Trophoblast cell (in vitro differentiated cells and primary cell): Measurements from ENCODE around the gene DNASE1L2.
A peak's percentile ranks its signal among the peaks of the same experiment; 100 is the strongest.
"Not testable (repeated sequence)": the region's sequence is repeated elsewhere in the genome, so short reads cannot be mapped to it uniquely, and the experiment has no call there.

ENCODE experiments used
- DNase-seq, 2 donors: peaks; one replicate each; pipeline ENCODE4 v3.0.0-alpha.2; 2016
- H2AFZ ChIP-seq: 2 replicates; pipeline ENCODE4 v1.6.1; 2013; ENCODE audit warnings: low read length, moderate library complexity, mild to moderate bottlenecking; ENCODE audit not compliant: insufficient read depth, poor library complexity
- H2AK5ac ChIP-seq: 2 replicates; pipeline ENCODE4 v1.6.1; 2013; ENCODE audit warnings: mild to moderate bottlenecking, low read length
- H2BK120ac ChIP-seq: 2 replicates; pipeline ENCODE4 v1.6.1; 2013; ENCODE audit warnings: low read length, mild to moderate bottlenecking, moderate library complexity; ENCODE audit not compliant: insufficient read depth, poor library complexity
- H2BK12ac ChIP-seq: 2 replicates; pipeline ENCODE4 v1.6.1; 2013; ENCODE audit warnings: mild to moderate bottlenecking, low read length, moderate library complexity
- H2BK5ac ChIP-seq: 2 replicates; pipeline ENCODE4 v1.6.1; 2013; ENCODE audit warnings: low read length, low read depth, moderate library complexity, mild to moderate bottlenecking; ENCODE audit not compliant: poor library complexity
- H3K14ac ChIP-seq: 2 replicates; pipeline ENCODE4 v1.6.1; 2013; ENCODE audit warnings: mild to moderate bottlenecking, low read length
- H3K18ac ChIP-seq: 2 replicates; pipeline ENCODE4 v1.6.1; 2013; ENCODE audit warnings: mild to moderate bottlenecking, low read length
- H3K23ac ChIP-seq: 2 replicates; pipeline ENCODE4 v1.6.1; 2013; ENCODE audit warnings: low read length
- H3K27ac ChIP-seq: 2 replicates; pipeline ENCODE4 v1.5.1; 2013; ENCODE audit warnings: low read depth, mild to moderate bottlenecking, inconsistent platforms, low read length, moderate library complexity
- H3K27me3 ChIP-seq: 2 replicates; pipeline ENCODE4 v1.6.1; 2013; ENCODE audit warnings: inconsistent platforms, mild to moderate bottlenecking, low read length, moderate library complexity; ENCODE audit not compliant: insufficient read depth
- H3K36me3 ChIP-seq, 2 experiments: 1 replicate in 1 of 2; 2 replicates in 1 of 2; pipeline ENCODE4 v1.6.1; 2013; ENCODE audit warnings: low read length in 2 of 2, mild to moderate bottlenecking in 2 of 2, moderate library complexity in 1 of 2; ENCODE audit not compliant: insufficient read depth in 2 of 2, control insufficient read depth in 1 of 2
- H3K4ac ChIP-seq: 2 replicates; pipeline ENCODE4 v1.6.1; 2013; ENCODE audit warnings: low read depth, mild to moderate bottlenecking, low read length, moderate library complexity
- H3K4me1 ChIP-seq, 2 experiments: 1 replicate in 1 of 2; 2 replicates in 1 of 2; pipeline ENCODE4 v1.6.1; 2013; ENCODE audit warnings: low read length in 2 of 2, mild to moderate bottlenecking in 2 of 2, moderate library complexity in 1 of 2; ENCODE audit not compliant: insufficient read depth in 2 of 2, control insufficient read depth in 1 of 2
- H3K4me2 ChIP-seq: 2 replicates; pipeline ENCODE4 v1.6.1; 2013; ENCODE audit warnings: inconsistent platforms, mild to moderate bottlenecking, low read length, moderate library complexity
- H3K4me3 ChIP-seq: 2 replicates; pipeline ENCODE4 v1.5.1; 2013; ENCODE audit warnings: mild to moderate bottlenecking, low read depth, low read length, inconsistent platforms
- H3K79me1 ChIP-seq: one replicate; pipeline ENCODE4 v1.6.1; 2013; ENCODE audit warnings: low read length
- H3K79me2 ChIP-seq: 2 replicates; pipeline ENCODE4 v1.6.1; 2013; ENCODE audit warnings: low read length, mild to moderate bottlenecking; ENCODE audit not compliant: control insufficient read depth, insufficient read depth, poor library complexity
- H3K9ac ChIP-seq: 2 replicates; pipeline ENCODE4 v1.6.1; 2013; ENCODE audit warnings: mild to moderate bottlenecking, low read length
- H3K9me3 ChIP-seq: 2 replicates; pipeline ENCODE4 v1.6.1; 2013; ENCODE audit warnings: low read depth, mild to moderate bottlenecking, control low read depth, inconsistent platforms, low read length; ENCODE audit not compliant: insufficient read depth
- H4K12ac ChIP-seq: 2 replicates; pipeline ENCODE4 v1.6.1; 2013; ENCODE audit warnings: low read depth, mild to moderate bottlenecking, low read length, moderate library complexity
- H4K8ac ChIP-seq: 2 replicates; pipeline ENCODE4 v1.6.1; 2013; ENCODE audit warnings: low read depth, mild to moderate bottlenecking, low read length, moderate library complexity
- H4K91ac ChIP-seq: one replicate; pipeline ENCODE4 v1.6.1; 2013; ENCODE audit warnings: low read depth, mild to moderate bottlenecking, low read length, moderate library complexity
- WGBS: extraction: QIAGEN DNeasy Blood & Tissue Kit; methylation state at CpG from one replicate; pipeline ENCODE4 v1.1.7; 2013; ENCODE audit warnings: missing lambda C conversion rate; ENCODE audit not compliant: insufficient read length, insufficient coverage; ENCODE audit errors: extremely low coverage; 5-methylcytosine and 5-hydroxymethylcytosine counted together

DNASE1L2 gene

GRCh38 chr16:2238150-2238837 is 2.0 kb downstream of the DNASE1L2 start:
- Histone ChIP-seq H2BK5ac (no peak overlapping the region), H3K4me2 (no peak overlapping the region), H2AK5ac (no peak overlapping the region), H3K79me2 (no peaks in the 10 kb centered on the region), H3K27ac (no peak overlapping the region), H2AFZ (no peak overlapping the region), H3K4me1 (peaks cover 13 to 14% of the 10 kb centered on the region in 2 experiments), H3K36me3 (peaks cover 47% of the 10 kb centered on the region in 2 experiments), H3K18ac (no peak overlapping the region), H3K9ac (no peak overlapping the region), H4K91ac (no peak overlapping the region), H2BK120ac (no peak overlapping the region), H3K27me3 (peaks cover 21% of the 10 kb centered on the region), H2BK12ac (no peak overlapping the region), H3K4me3 (no peak overlapping the region), H3K23ac (no peak overlapping the region), H3K14ac (no peak overlapping the region), H3K4ac (no peak overlapping the region), H4K8ac (no peak overlapping the region), H3K9me3 (peaks cover 5% of the 10 kb centered on the region), H3K79me1 (no peaks in the 10 kb centered on the region), H4K12ac (no peak overlapping the region)
- no CpG with 5 or more reads among the region's 18 CpGs for WGBS
- DNase-seq: no peak

GRCh38 chr16:2238838-2239675 is 2.8 kb downstream of the DNASE1L2 start:
- Histone ChIP-seq H4K12ac (no peak overlapping the region), H3K23ac (no peak overlapping the region), H4K91ac (no peak overlapping the region), H4K8ac (no peak overlapping the region), H3K36me3 (peaks cover 47% of the 10 kb centered on the region in 2 experiments), H3K4me1 (peaks cover 13 to 14% of the 10 kb centered on the region in 2 experiments), H2AK5ac (no peak overlapping the region), H2BK5ac (no peak overlapping the region), H3K18ac (no peak overlapping the region), H2BK12ac (no peak overlapping the region), H3K4me3 (no peak overlapping the region), H3K9ac (no peak overlapping the region), H3K9me3 (peaks cover 4% of the 10 kb centered on the region), H3K4me2 (no peak overlapping the region), H3K79me1 (no peaks in the 10 kb centered on the region), H3K27ac (no peak overlapping the region), H3K4ac (no peak overlapping the region), H2AFZ (no peak overlapping the region), H2BK120ac (no peak overlapping the region), H3K14ac (no peak overlapping the region), H3K27me3 (peaks cover 21% of the 10 kb centered on the region), H3K79me2 (no peaks in the 10 kb centered on the region)
- DNase-seq: peak in 1 of 2 donors; percentile 17
- no CpG with 5 or more reads among the region's 15 CpGs for WGBS

GRCh38 chr16:2240331-2240730 is 4.1 kb downstream of the DNASE1L2 start:
- Histone ChIP-seq H3K36me3 (peaks cover 47% of the 10 kb centered on the region in 2 experiments), H3K4me1 (peaks cover 13 to 14% of the 10 kb centered on the region in 2 experiments), H3K27me3 (peaks cover 21% of the 10 kb centered on the region)
- not testable (repeated sequence) for H3K9ac ChIP-seq, H3K79me2 ChIP-seq, H3K14ac ChIP-seq, H2BK120ac ChIP-seq, H3K79me1 ChIP-seq, H3K27ac ChIP-seq, H3K4me2 ChIP-seq, H4K91ac ChIP-seq, H4K12ac ChIP-seq, H2BK5ac ChIP-seq, H3K18ac ChIP-seq, H2BK12ac ChIP-seq, H2AFZ ChIP-seq, H3K4me3 ChIP-seq, H2AK5ac ChIP-seq, H3K9me3 ChIP-seq, H3K4ac ChIP-seq, H4K8ac ChIP-seq, DNase-seq, H3K23ac ChIP-seq
- no CpG with 5 or more reads among the region's 9 CpGs for WGBS

- Histone ChIP-seq H3K27ac (no peak overlapping the region), H4K12ac (no peak overlapping the region), H2AFZ (no peak overlapping the region), H3K18ac (no peak overlapping the region), H3K4me1 (no peaks in the 10 kb centered on the region), H3K27me3 (peaks cover 8% of the 10 kb centered on the region), H3K9me3 (no peaks in the 10 kb centered on the region), H2AK5ac (no peak overlapping the region), H3K4me3 (no peak overlapping the region), H3K4ac (no peak overlapping the region), H2BK120ac (no peak overlapping the region), H4K91ac (no peak overlapping the region), H2BK5ac (no peak overlapping the region), H3K79me1 (no peaks in the 10 kb centered on the region), H3K4me2 (no peak overlapping the region), H4K8ac (no peak overlapping the region), H2BK12ac (no peak overlapping the region), H3K14ac (no peak overlapping the region), H3K79me2 (no peaks in the 10 kb centered on the region), H3K36me3 (peaks cover 56 to 57% of the 10 kb centered on the region in 2 experiments), H3K9ac (no peak overlapping the region), H3K23ac (no peak overlapping the region)
- DNase-seq: no peak
- no CpG with 5 or more reads among the region's 11 CpGs for WGBS
Measured at GRCh38 chr16:2242598-2242997, 6.4 kb downstream of the DNASE1L2 start.
